ENCODE results near the gene PEX11A. TPM values are rescaled to one million over a fixed set of nuclear protein-coding genes. Genes with fewer than 3 reads are reported as not detected.

Gene PEX11A
- total RNA-seq, 2 donors from 2014 or later, result 2.7 to 4.0 TPM

- no peaks in the 10 kb centered on the region for H3K4me1 Mint-ChIP-seq
Measured at GRCh38 chr15:89714775-89715174, 24.2 kb upstream of the PEX11A start.

GRCh38 chr15:89707577-89707976 lies 17.0 kb upstream of the PEX11A start:
- no peaks in the 10 kb centered on the region for H3K4me1 ChIP-seq (ENCODE audit: control insufficient read depth, insufficient read depth, low read length)
- no peaks in the 10 kb centered on the region for H3K36me3 ChIP-seq (ENCODE audit: control insufficient read depth, insufficient read depth, low read length)
- Mint-ChIP-seq H3K4me1 (no peaks in the 10 kb centered on the region), H3K4me3 (no peak overlapping the region), H3K36me3 (ENCODE audit: low read depth) (no peaks in the 10 kb centered on the region), H3K27me3 (ENCODE audit: insufficient read depth) (peaks cover 17% of the 10 kb centered on the region), H3K9me3 (no peaks in the 10 kb centered on the region), H3K27ac (no peak overlapping the region)
- no peak for DNase-seq
- peaks cover 19% of the 10 kb centered on the region for H3K27me3 ChIP-seq (ENCODE audit: control insufficient read depth, insufficient read depth, low read length, poor library complexity, severe bottlenecking)
- no peaks in the 10 kb centered on the region for H3K9me3 ChIP-seq (ENCODE audit: control insufficient read depth, low read length)
- 88 to 100% methylated on average over 1 of the region's 1 CpG for WGBS, 2 experiments (ENCODE audit: insufficient coverage in 1 of 2, insufficient read length in 1 of 2)
- no peak overlapping the region for H3K9ac ChIP-seq (ENCODE audit: extremely low read depth, low read length, poor library complexity, severe bottlenecking)
- no peak overlapping the region for H3K4me3 ChIP-seq (ENCODE audit: low read length)
- H3K27ac ChIP-seq (ENCODE audit: low read depth, low read length), result no peak overlapping the region
- TF ChIP-seq CTCF (conservative IDR thresholded peaks at IDR 0.05), result no peak

More at GRCh38 chr15:89714775-89715174, 24.2 kb upstream of the PEX11A start:
- H3K9ac ChIP-seq (ENCODE audit: extremely low read depth, low read length, poor library complexity, severe bottlenecking), result no peak overlapping the region
- H3K36me3 ChIP-seq (ENCODE audit: control insufficient read depth, insufficient read depth, low read length), result no peaks in the 10 kb centered on the region
- no peak overlapping the region for H3K4me3 ChIP-seq (ENCODE audit: low read length)
- H3K27me3 ChIP-seq (ENCODE audit: control insufficient read depth, insufficient read depth, low read length, poor library complexity, severe bottlenecking), result no peaks in the 10 kb centered on the region
- no peaks in the 10 kb centered on the region for H3K9me3 Mint-ChIP-seq
- peaks cover 1% of the 10 kb centered on the region for H3K27me3 Mint-ChIP-seq (ENCODE audit: insufficient read depth)
- H3K9me3 ChIP-seq (ENCODE audit: control insufficient read depth, low read length), result no peaks in the 10 kb centered on the region
- H3K4me1 ChIP-seq (ENCODE audit: control insufficient read depth, insufficient read depth, low read length), result no peaks in the 10 kb centered on the region
- TF ChIP-seq CTCF (conservative IDR thresholded peaks at IDR 0.05), result no peak
- no peak for DNase-seq
- no peak overlapping the region for H3K4me3 Mint-ChIP-seq
- H3K36me3 Mint-ChIP-seq (ENCODE audit: low read depth), result no peaks in the 10 kb centered on the region
- WGBS, 2 experiments (ENCODE audit: insufficient coverage in 1 of 2, insufficient read length in 1 of 2), result 100% methylated on average over 1 of the region's 2 CpGs; no CpG with 5 or more reads in 1 of the 2 experiments
- H3K27ac ChIP-seq (ENCODE audit: low read depth, low read length), result no peak overlapping the region
- no peak overlapping the region for H3K27ac Mint-ChIP-seq

- H3K9me3 ChIP-seq (ENCODE audit: control insufficient read depth, low read length), result no peaks in the 10 kb centered on the region
- no peak overlapping the region for H3K9ac ChIP-seq (ENCODE audit: extremely low read depth, low read length, poor library complexity, severe bottlenecking)
Measured at GRCh38 chr15:89704411-89704810, 13.9 kb upstream of the PEX11A start.

More at GRCh38 chr15:89704411-89704810, 13.9 kb upstream of the PEX11A start:
- H3K36me3 Mint-ChIP-seq (ENCODE audit: low read depth), result no peaks in the 10 kb centered on the region
- no peaks in the 10 kb centered on the region for H3K4me1 Mint-ChIP-seq
- Histone ChIP-seq H3K4me1 (ENCODE audit: control insufficient read depth, insufficient read depth, low read length) (no peaks in the 10 kb centered on the region), H3K27ac (ENCODE audit: low read depth, low read length) (no peak overlapping the region), H3K36me3 (ENCODE audit: control insufficient read depth, insufficient read depth, low read length) (no peaks in the 10 kb centered on the region), H3K4me3 (ENCODE audit: low read length) (no peak overlapping the region), H3K27me3 (ENCODE audit: control insufficient read depth, insufficient read depth, low read length, poor library complexity, severe bottlenecking) (peaks cover 33% of the 10 kb centered on the region)
- peaks cover 23% of the 10 kb centered on the region for H3K27me3 Mint-ChIP-seq (ENCODE audit: insufficient read depth)
- TF ChIP-seq CTCF (conservative IDR thresholded peaks at IDR 0.05), result no peak
- H3K27ac Mint-ChIP-seq, result no peak overlapping the region
- no peak overlapping the region for H3K4me3 Mint-ChIP-seq
- DNase-seq, result no peak
- no peaks in the 10 kb centered on the region for H3K9me3 Mint-ChIP-seq

All from endodermal cell (in vitro differentiated cells).